GM12878 (cell line): ENCODE data around the gene XRCC2.

Experiments
- SP1 ChIP-seq: IDR thresholded peaks from one replicate; pipeline ENCODE4 v1.6.1; 2011; ENCODE audit warnings: low read depth, low read length
- TCF12 ChIP-seq: IDR thresholded peaks from 2 replicates; pipeline ENCODE4 v1.6.1; 2011; ENCODE audit warnings: low read depth, mild to moderate bottlenecking, low read length
- YY1 ChIP-seq: IDR thresholded peaks from 2 replicates; pipeline ENCODE4 v1.6.1; 2011; ENCODE audit warnings: low read depth, mild to moderate bottlenecking, low read length
- TF ChIP-seq, protein P1 (sequence below), 3 experiments: IDR thresholded peaks in 2 of 3; conservative IDR thresholded peaks in 1 of 3; 2 replicates each; pipeline ENCODE4 v1.5.1; 2011; ENCODE audit warnings: low read depth in 3 of 3, low read length in 3 of 3, mild to moderate bottlenecking in 3 of 3, control low read depth in 2 of 3, moderate library complexity in 2 of 3, inconsistent platforms in 1 of 3, mixed read lengths in 1 of 3; ENCODE audit not compliant: control insufficient read depth in 2 of 3, insufficient read depth in 1 of 3; ENCODE audit errors: extremely low read depth in 1 of 3

GRCh38 chr7:152663148-152663740 is 12.7 kb downstream of the XRCC2 start:
- TF ChIP-seq YY1 (no peak), SP1 (no peak), TCF12 (no peak)
- TF ChIP-seq, protein P1, sequence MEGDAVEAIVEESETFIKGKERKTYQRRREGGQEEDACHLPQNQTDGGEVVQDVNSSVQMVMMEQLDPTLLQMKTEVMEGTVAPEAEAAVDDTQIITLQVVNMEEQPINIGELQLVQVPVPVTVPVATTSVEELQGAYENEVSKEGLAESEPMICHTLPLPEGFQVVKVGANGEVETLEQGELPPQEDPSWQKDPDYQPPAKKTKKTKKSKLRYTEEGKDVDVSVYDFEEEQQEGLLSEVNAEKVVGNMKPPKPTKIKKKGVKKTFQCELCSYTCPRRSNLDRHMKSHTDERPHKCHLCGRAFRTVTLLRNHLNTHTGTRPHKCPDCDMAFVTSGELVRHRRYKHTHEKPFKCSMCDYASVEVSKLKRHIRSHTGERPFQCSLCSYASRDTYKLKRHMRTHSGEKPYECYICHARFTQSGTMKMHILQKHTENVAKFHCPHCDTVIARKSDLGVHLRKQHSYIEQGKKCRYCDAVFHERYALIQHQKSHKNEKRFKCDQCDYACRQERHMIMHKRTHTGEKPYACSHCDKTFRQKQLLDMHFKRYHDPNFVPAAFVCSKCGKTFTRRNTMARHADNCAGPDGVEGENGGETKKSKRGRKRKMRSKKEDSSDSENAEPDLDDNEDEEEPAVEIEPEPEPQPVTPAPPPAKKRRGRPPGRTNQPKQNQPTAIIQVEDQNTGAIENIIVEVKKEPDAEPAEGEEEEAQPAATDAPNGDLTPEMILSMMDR (IDR thresholded peaks at IDR 0.05 in 2 of 3, conservative IDR thresholded peaks at IDR 0.05 in 1 of 3; ENCODE audit: control insufficient read depth in 2 of 3, extremely low read depth in 1 of 3, insufficient read depth in 1 of 3, low read depth in 3 of 3, low read length in 3 of 3) = no peak
